ENCODE results near the gene OLFM1. TPM values are rescaled to one million over a fixed set of nuclear protein-coding genes. Genes with fewer than 3 reads are reported as not detected.

The OLFM1 gene
- total RNA-seq, 1 donor from 2014 or later: 17.9 TPM

GRCh38 chr9:135074354-135075233 is 12.9 kb upstream of the OLFM1 start:
- ATAC-seq (no peak), DNase-seq (ENCODE audit: missing footprints) (no peak)
- intact Hi-C loops (cut with DNase I): loop anchor here (5.0 kb wide), 1 partner anchor 297 kb away; no protein-coding TSS in a partner anchor

- intact Hi-C loops (cut with DNase I): loop anchor here (5.0 kb wide), 1 partner anchor 298 kb away; no protein-coding TSS in a partner anchor
- DNase-seq (ENCODE audit: missing footprints) (peak; percentile 81), ATAC-seq (peak; percentile 87)
Measured at GRCh38 chr9:135075234-135076142, 12.0 kb upstream of the OLFM1 start.

DNA sequence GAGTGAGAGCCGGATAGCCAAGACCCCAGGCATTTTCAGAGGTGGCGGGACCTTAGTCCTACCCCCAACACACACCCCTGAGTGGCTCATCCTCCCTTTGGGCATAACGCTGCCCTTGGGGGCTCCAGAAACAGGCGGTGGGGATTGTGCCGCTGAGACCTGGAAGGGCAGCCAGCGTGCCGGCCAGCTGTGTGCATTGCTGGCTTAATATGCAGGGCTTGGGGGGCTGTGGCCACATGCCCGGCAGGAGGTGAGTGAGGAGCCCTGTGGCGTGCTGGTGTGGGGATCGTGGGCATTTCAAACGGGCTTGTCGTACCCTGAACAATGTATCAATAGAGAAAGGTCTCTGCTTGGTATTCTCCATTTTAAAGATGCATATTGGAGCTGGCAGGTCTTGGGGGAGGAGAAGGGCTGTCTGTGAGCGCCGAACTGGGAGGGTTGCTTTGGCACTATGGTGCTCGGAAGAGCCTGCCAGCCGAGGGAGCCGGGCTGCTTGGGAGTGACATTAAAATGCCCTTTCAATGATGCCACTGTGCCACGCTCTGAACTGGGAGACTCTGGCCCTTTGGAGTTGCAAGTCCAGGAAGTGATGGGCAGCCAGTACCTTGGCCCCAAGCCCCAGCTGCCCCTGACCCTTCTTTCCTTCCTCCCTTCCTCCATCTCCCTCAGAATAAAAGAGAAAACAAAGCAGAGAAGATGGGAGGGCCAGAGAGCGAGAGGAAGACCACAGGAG is 11.2 kb upstream of the OLFM1 start:
- intact Hi-C loops (cut with DNase I): loop anchor here (5.0 kb wide), 1 partner anchor 299 kb away; no protein-coding TSS in a partner anchor
- ATAC-seq (no peak), DNase-seq (ENCODE audit: missing footprints) (no peak)

DNA sequence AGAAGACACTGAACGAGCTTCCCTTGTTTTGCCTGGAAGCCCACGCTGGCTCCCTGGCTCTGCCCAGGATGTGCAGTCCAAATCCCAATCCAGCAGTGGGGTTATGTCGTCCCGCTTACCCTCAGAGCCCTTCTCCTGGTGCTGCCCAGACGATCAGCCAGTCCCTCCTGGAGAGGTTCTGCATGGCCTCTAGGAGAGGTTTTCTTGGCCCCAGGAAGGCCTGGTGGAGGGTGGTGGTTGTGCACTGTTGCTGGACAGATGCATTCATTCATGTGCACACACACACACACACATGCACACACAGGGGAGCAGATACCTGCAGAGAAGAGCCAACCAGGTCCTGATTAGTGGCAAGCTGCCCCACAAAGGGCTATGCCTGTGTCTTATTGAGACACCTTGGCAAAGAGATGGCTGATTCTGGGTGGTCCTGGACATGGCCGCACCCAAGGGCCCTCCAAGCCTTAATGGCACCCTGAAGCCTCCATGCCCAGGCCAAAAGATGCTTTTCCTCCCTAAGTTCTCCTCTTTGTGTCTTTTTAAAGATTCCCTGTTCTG is 10.5 kb upstream of the OLFM1 start:
- ATAC-seq (no peak), DNase-seq (ENCODE audit: missing footprints) (no peak)
- intact Hi-C loops (cut with DNase I): loop anchor here (5.0 kb wide), 1 partner anchor 300 kb away; no protein-coding TSS in a partner anchor

DNA sequence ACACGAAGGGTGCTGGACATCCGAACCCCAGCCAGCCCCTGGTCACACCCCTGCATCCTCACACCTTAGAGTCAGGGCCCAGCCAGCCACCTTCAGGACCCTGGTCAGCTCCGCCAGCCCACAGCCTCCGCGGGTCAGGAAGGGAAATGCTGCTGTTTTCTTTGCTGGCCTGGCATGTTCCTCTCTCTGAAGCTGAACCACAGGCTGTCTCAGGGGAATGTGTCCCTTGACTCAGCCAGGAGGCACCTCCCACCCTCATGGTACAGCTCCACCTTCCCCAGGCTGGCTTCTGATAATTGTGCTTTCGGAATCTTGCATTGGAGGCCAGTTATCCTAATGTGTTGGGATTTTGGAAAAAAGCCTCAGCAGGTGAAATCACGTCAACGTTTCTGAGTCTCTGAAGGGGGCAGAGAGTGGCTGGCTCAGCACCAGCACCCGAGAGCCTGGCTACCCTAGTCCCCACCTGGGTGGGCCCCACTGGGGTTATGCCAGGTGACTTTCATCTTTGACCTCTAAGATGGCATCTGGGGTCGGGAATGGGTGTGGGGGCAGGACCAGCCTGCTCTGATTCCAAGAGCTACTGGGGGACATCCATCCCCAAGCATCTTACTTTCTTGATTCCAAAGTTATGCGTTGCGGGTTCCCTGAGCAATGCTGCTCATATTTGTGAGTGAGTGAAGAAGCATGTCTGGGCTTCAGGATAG is 9.8 kb upstream of the OLFM1 start:
- ATAC-seq (no peak), DNase-seq (ENCODE audit: missing footprints) (no peak)
- intact Hi-C loops (cut with DNase I): loop anchor here (5.0 kb wide), 1 partner anchor 300 kb away; no protein-coding TSS in a partner anchor

- intact Hi-C loops (cut with DNase I): loop anchor here (5.0 kb wide), 1 partner anchor 301 kb away; no protein-coding TSS in a partner anchor
- ATAC-seq: no peak
- no peak for DNase-seq (ENCODE audit: missing footprints)
Measured at GRCh38 chr9:135078361-135078821, 9.1 kb upstream of the OLFM1 start.

- intact Hi-C loops (cut with DNase I): loop anchor here (5.0 kb wide), 1 partner anchor 302 kb away; no protein-coding TSS in a partner anchor
- DNase-seq (ENCODE audit: missing footprints) (no peak), ATAC-seq (no peak)
Measured at GRCh38 chr9:135079018-135079417, 8.4 kb upstream of the OLFM1 start.

- intact Hi-C loops (cut with DNase I): loop anchor here (5.0 kb wide), 1 partner anchor 302 kb away; no protein-coding TSS in a partner anchor
- ATAC-seq (no peak), DNase-seq (ENCODE audit: missing footprints) (no peak)
Measured at GRCh38 chr9:135079676-135080075, 7.8 kb upstream of the OLFM1 start.

DNA sequence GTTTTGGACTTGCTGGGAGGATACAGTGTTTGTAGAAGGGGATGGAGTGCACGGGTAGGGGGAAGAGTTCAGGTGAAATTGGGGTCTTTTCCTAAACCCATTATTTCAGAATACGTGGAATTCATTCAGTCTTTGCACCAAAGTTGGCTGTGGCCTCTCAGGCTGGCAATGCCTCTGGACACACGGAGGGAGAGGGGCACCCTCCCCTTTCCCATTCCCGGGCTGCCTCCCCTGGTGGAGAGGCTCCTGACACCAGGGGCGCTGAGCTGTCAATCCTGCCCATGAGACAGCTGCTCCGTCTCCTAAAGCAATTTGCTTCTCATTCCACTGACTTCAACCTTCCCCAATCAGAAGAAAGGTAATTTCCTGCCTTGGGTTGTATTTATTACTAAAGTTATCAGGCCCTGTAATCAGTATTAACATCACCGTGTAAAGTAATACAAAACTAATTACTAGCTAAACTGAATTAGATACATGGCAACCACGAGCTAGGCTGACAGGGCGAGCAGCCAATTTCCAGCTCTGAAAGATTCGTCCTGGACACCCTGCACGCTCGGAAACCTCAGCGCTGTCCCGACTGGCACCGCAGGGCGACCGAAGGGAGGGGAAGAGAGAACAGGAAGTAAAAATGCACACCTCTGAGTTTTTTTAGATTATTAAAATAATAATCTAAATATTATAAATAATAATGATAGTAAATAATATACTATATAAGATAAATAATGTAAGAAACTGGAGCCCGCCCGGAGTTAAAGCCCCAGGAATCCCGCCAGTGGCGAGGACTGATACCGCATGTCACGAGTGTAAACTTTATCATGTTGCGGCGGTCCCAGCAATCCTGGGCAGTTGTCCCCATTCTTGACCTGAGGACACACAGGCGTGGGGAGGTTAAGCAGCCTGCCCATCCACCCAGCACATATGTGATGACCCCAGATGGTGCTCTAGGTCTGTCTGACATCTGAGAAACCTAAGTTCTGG is 6.9 kb upstream of the OLFM1 start:
- intact Hi-C loops (cut with DNase I): no loop called here
- DNase-seq (ENCODE audit: missing footprints) (no peak), ATAC-seq (no peak)

DNA sequence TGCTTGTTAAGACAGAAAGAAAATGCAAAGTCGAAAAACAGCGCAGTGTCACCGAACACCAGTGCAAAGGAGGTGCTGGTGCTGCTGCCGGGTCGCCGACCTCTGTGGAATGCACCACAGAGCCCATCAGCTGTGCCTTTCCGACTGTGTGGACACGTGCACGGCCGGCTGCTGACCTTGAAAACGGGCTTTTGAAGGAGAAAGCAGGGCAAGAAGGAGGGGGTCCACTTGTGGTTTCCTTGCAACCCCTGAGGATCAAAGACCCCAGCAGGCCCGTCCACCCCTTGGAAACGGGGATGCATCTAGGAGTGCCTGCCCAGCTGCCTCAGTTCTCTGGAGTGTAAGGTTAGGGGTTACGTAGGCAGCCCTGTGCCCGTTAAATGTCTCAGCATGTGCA is 6.2 kb upstream of the OLFM1 start:
- DNase-seq (ENCODE audit: missing footprints) (no peak), ATAC-seq (no peak)
- intact Hi-C loops (cut with DNase I): no loop called here

DNA sequence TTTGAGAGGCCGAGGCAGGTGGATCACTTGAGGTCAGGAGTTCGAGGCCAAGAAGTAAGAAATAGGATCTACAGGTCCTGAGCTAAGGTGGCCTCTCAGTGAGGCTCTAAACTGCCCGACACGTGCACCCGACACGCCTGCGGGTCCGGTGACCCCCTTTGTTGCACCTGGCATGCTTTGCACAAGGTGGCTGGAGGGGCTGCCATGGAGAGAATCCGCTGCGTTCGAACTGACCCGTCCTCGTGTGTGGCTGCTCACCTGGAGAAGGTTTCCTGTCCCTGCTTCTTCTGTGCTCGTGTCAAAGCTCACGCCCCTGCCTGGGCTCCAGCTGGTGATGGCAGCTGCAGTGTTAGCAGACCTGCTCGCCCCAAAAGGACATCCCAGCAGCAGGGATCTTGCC is 5.7 kb upstream of the OLFM1 start:
- intact Hi-C loops (cut with DNase I): no loop called here

DNA sequence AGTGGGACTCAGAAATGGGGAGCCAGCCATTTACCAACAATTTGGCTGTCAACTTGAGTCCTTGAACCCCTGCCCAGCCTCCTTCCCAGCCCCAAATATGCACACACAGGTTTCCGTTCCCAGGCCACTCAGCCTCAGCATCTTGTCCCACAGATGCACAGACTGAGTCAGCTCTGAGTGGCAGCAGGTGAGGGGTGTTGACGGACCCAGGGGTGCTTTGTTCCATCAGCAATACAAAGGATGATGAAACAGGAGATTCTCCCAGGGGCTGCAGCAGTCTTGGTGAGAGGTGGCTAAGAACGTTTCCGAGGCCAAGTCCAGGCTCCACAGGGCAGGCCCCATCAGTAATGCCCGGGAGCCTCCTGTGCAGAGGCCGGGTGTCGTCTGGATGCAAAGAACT is 4.9 kb upstream of the OLFM1 start:
- intact Hi-C loops (cut with DNase I): no loop called here
- DNase-seq (ENCODE audit: missing footprints): no peak
- ATAC-seq: no peak

More for the DNA sequence above, 5.7 kb upstream of the OLFM1 start:
- ATAC-seq: no peak
- DNase-seq (ENCODE audit: missing footprints): no peak

GRCh38 chr9:135083241-135083810 is 4.1 kb upstream of the OLFM1 start:
- intact Hi-C loops (cut with DNase I): no loop called here
- DNase-seq (ENCODE audit: missing footprints): no peak

DNA sequence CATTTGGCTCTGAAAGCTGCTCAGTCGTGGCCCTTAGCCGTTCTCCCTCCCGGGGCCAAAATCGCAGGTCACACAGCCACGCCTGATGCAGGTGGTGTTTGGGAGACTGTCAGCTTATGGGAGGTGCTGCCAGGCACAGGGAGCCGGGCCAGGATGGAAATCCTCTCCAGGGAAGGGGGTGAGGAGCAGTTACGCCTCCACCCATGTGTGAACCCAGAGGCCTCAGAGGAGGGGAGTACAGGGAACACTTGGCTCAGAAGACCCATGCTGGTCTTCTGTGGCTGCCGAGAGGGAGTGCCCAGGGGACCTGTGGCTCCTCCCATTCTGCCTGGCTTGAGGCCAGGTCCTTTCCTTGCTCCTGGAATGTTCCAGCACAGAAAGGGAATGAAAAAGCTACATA is 3.6 kb upstream of the OLFM1 start:
- intact Hi-C loops (cut with DNase I): no loop called here
- ATAC-seq: no peak
- DNase-seq (ENCODE audit: missing footprints): no peak

More at GRCh38 chr9:135083241-135083810, 4.1 kb upstream of the OLFM1 start:
- no peak for ATAC-seq

- no peak for DNase-seq (ENCODE audit: missing footprints)
- ATAC-seq: no peak
- intact Hi-C loops (cut with DNase I): no loop called here
Measured at GRCh38 chr9:135084262-135084661, 3.2 kb upstream of the OLFM1 start.

Data from Right ventricle myocardium inferior (tissue), 1 donor.